AG04449 (cell line): ENCODE data around the gene SPTBN5.

Experiments used
- CTCF ChIA-PET: fragments of 350-600 bp; formaldehyde crosslinking; extraction: SDS; loops from one replicate; lab custom pipeline; 2021; ENCODE audit warnings: antibody characterized with exemption; lab: Yijun Ruan, JAX
- POLR2A ChIA-PET: fragments of 400-600, 350-600 bp; formaldehyde crosslinking; extraction: SDS; loops from one replicate; lab custom pipeline; 2020; ENCODE audit warnings: antibody characterized with exemption, inconsistent platforms; lab: Yijun Ruan, JAX
- DNase-seq: peaks from one replicate; pipeline ENCODE4 v3.0.0-alpha.2; 2010; ENCODE audit warnings: low read depth, low spot score
- H3K4me3 ChIP-seq: 2 replicates; pipeline ENCODE4 v1.5.1; 2011; ENCODE audit warnings: low read depth, mild to moderate bottlenecking, control low read depth, low read length
- CTCF ChIP-seq: IDR thresholded peaks from one replicate; pipeline ENCODE4 v1.5.1; 2011; ENCODE audit warnings: mild to moderate bottlenecking, moderate library complexity, low read length, control low read depth, inconsistent platforms; ENCODE audit not compliant: insufficient read depth; ENCODE audit errors: missing control alignments

The SPTBN5 gene

GRCh38 chr15:41870689-41871081, 23.2 kb downstream of the SPTBN5 start:
- ChIA-PET CTCF (interaction anchor here (0.8 to 1.8 kb wide), 5 partner anchors 9 to 60 kb away, joined by 3 to 7 read pairs (median 4); no protein-coding TSS in a partner anchor), POLR2A (interaction anchor here (0.9 to 1.0 kb wide), 2 partner anchors 10 to 24 kb away, joined by 3 read pairs; no protein-coding TSS in a partner anchor)
- DNase-seq, result no peak
- TF ChIP-seq CTCF, result no peak
- H3K4me3 ChIP-seq, result no peak overlapping the region

GRCh38 chr15:41869770-41870688, 23.8 kb downstream of the SPTBN5 start:
- TF ChIP-seq CTCF, result no peak
- no peak for DNase-seq
- ChIA-PET CTCF (interaction anchor here (0.8 to 1.8 kb wide), 5 partner anchors 8 to 59 kb away, joined by 3 to 7 read pairs (median 4); no protein-coding TSS in a partner anchor), POLR2A (interaction anchor here (0.6 to 1.0 kb wide), 3 partner anchors 11 to 114 kb away, joined by 3 read pairs; no protein-coding TSS in a partner anchor)
- H3K4me3 ChIP-seq, result no peak overlapping the region

GRCh38 chr15:41868321-41868720, 25.5 kb downstream of the SPTBN5 start:
- no peak for TF ChIP-seq CTCF
- no peak for DNase-seq
- H3K4me3 ChIP-seq, result no peak overlapping the region
- ChIA-PET CTCF (interaction anchor here (1.3 kb wide), 1 partner anchor 27 kb away, joined by 3 read pairs; no protein-coding TSS in a partner anchor), POLR2A (no interaction called here)

- no peak for TF ChIP-seq CTCF
- H3K4me3 ChIP-seq, result no peak overlapping the region
- ChIA-PET CTCF (interaction anchor here (0.8 to 1.3 kb wide), 2 partner anchors 28 to 55 kb away, joined by 3 to 4 read pairs; no protein-coding TSS in a partner anchor), POLR2A (no interaction called here)
- no peak for DNase-seq
Measured at GRCh38 chr15:41866872-41867579, 26.8 kb downstream of the SPTBN5 start.

GRCh38 chr15:41866263-41866703, 27.6 kb downstream of the SPTBN5 start:
- no peak for TF ChIP-seq CTCF
- ChIA-PET CTCF (interaction anchor here (0.8 to 1.9 kb wide), 2 partner anchors 33 to 55 kb away, joined by 3 to 4 read pairs; no protein-coding TSS in a partner anchor), POLR2A (no interaction called here)
- DNase-seq, result no peak
- H3K4me3 ChIP-seq, result no peak overlapping the region
